GM18951 (cell line): ENCODE data around the gene SPATC1L.

Experiments
- POLR2A ChIP-seq: IDR thresholded peaks from 4 replicates; pipeline ENCODE4 v1.6.1; 2011; ENCODE audit warnings: mild to moderate bottlenecking; ENCODE audit not compliant: insufficient read length, insufficient read depth; ENCODE audit errors: extremely low read depth
- in situ Hi-C: fragments of 300-500 bp; cut with MboI; formaldehyde crosslinking; loops from one replicate; pipeline ENCODE4 v1.12.0; 2022; ENCODE audit warnings: low sequenced_read_pairs, mixed read lengths, inconsistent platforms; ENCODE audit not compliant: unreplicated experiment

Gene SPATC1L

GRCh38 chr21:46114963-46115362 lies 69.3 kb downstream of the SPATC1L start:
- no peak for TF ChIP-seq POLR2A
- in situ Hi-C loops, result no loop called here

GRCh38 chr21:46113497-46114176 lies 70.6 kb downstream of the SPATC1L start:
- no peak for TF ChIP-seq POLR2A
- in situ Hi-C loops, result no loop called here

DNA sequence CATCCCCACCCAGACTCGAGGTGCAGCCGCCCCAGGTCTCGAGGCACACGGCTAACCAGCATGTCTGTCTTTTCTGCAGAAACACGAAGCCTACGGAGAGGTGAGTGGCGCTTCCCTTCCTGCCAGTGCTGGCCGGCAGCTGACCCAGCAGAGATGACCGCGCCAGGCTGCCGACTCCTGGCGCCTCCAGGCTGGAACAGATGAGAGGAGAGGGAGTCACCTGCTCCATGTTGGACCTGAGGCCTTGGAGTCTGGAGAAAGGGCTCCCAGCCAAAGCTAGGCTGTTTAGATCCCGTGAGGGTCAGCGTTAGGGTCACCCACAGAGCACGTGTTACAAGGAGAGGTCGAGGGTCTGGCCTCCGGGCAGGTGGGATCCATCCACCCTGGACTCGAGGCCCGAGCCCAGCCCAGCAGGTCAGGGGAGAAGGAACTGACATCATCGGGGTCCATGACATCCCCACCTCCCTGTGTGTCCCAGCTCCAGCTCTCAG lies 71.5 kb downstream of the SPATC1L start:
- TF ChIP-seq POLR2A, result no peak
- in situ Hi-C loops, result no loop called here

DNA sequence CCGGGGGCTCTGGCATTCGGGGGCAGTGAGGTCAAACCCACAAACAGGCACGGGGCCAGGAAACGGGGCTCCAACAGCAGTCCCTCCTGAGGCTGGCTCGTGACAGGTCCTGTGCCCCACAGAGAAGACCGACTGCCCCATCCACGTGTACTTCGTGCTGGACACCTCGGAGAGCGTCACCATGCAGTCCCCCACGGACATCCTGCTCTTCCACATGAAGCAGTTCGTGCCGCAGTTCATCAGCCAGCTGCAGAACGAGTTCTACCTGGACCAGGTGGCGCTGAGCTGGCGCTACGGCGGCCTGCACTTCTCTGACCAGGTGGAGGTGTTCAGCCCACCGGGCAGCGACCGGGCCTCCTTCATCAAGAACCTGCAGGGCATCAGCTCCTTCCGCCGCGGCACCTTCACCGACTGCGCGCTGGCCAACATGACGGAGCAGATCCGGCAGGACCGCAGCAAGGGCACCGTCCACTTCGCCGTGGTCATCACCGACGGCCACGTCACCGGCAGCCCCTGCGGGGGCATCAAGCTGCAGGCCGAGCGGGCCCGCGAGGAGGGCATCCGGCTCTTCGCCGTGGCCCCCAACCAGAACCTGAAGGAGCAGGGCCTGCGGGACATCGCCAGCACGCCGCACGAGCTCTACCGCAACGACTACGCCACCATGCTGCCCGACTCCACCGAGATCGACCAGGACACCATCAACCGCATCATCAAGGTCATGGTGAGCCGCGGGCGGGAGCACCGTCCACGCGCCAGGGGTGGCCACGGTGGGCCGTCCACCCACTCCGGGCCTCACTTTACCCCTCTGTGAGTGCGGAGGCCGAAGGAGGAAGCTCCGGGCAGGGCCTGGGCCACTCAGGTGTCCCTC lies 72.2 kb downstream of the SPATC1L start:
- no peak for TF ChIP-seq POLR2A
- in situ Hi-C loops, result no loop called here

- in situ Hi-C loops, result no loop called here
Measured at GRCh38 chr21:46111193-46111571, 73.1 kb downstream of the SPATC1L start.

More at GRCh38 chr21:46111193-46111571, 73.1 kb downstream of the SPATC1L start:
- no peak for TF ChIP-seq POLR2A
